Liver (tissue), 9 donors: ENCODE results near the gene ETV6. TPM values are rescaled to one million over a fixed set of nuclear protein-coding genes. Genes with fewer than 3 reads are reported as not detected.

Source experiments
- DNase-seq: peaks from one replicate; pipeline ENCODE4 v3.0.0-alpha.2; 2017; ENCODE audit warnings: low spot score
- H3K27ac ChIP-seq, 2 donors: one replicate each; pipeline ENCODE4 v1.7.0; 2013; ENCODE audit warnings: inconsistent platforms in 2 of 2, low read length in 2 of 2, control low read depth in 1 of 2, low read depth in 1 of 2, mild to moderate bottlenecking in 1 of 2
- H3K27me3 ChIP-seq, 4 donors: one replicate each; pipeline versions ENCODE4 v1.6.1 to v1.7.0; 2013; ENCODE audit warnings: low read length in 3 of 4, inconsistent platforms in 1 of 4, mild to moderate bottlenecking in 1 of 4, moderate library complexity in 1 of 4; ENCODE audit not compliant: control insufficient read depth in 4 of 4, insufficient read depth in 4 of 4
- H3K36me3 ChIP-seq, 4 donors: one replicate each; pipeline versions ENCODE4 v1.6.1 to v1.7.0; 2013; ENCODE audit warnings: low read length in 3 of 4, mild to moderate bottlenecking in 3 of 4, low read depth in 1 of 4, moderate library complexity in 1 of 4; ENCODE audit not compliant: control insufficient read depth in 4 of 4, insufficient read depth in 3 of 4
- H3K4me1 ChIP-seq, 4 donors: one replicate each; pipeline versions ENCODE4 v1.6.1 to v1.7.0; 2013; ENCODE audit warnings: low read length in 3 of 4, mild to moderate bottlenecking in 3 of 4, moderate library complexity in 1 of 4; ENCODE audit not compliant: control insufficient read depth in 4 of 4, insufficient read depth in 4 of 4
- H3K4me3 ChIP-seq, 3 donors: one replicate each; pipeline versions ENCODE4 v1.6.1 to v1.7.0; 2013; ENCODE audit warnings: low read length in 3 of 3, control low read depth in 1 of 3, low read depth in 1 of 3, mild to moderate bottlenecking in 1 of 3
- H3K9ac ChIP-seq, 2 donors: one replicate each; pipeline ENCODE4 v1.7.0; 2013; ENCODE audit warnings: low read length in 2 of 2, mild to moderate bottlenecking in 2 of 2, moderate library complexity in 2 of 2, control low read depth in 1 of 2, low read depth in 1 of 2
- H3K9me3 ChIP-seq, 4 donors: one replicate each; pipeline versions ENCODE4 v1.6.1 to v1.7.0; 2013; ENCODE audit warnings: low read length in 3 of 4; ENCODE audit not compliant: control insufficient read depth in 4 of 4
- ATF3 ChIP-seq: IDR thresholded peaks from 2 replicates; pipeline ENCODE4 v1.6.1; 2016; ENCODE audit warnings: antibody characterized with exemption
- CTCF ChIP-seq: fragments of 150-350 bp; IDR thresholded peaks from 2 replicates; pipeline ENCODE4 v1.5.1; 2017; ENCODE audit warnings: improper control_type of control experiment, low read depth, low read length; ENCODE audit not compliant: missing input control
- EGR1 ChIP-seq, 2 donors: IDR thresholded peaks; 2 replicates each; pipeline ENCODE4 v1.6.1; 2016 to 2018; ENCODE audit warnings: antibody characterized with exemption in 2 of 2, low read depth in 2 of 2
- FOXA1 ChIP-seq: IDR thresholded peaks from 2 replicates; pipeline ENCODE4 v1.6.1; 2016; ENCODE audit warnings: antibody characterized with exemption
- GABPA ChIP-seq, 2 donors: IDR thresholded peaks in 1 of 2; conservative IDR thresholded peaks in 1 of 2; 2 replicates each; pipeline ENCODE4 v1.6.1; 2016; ENCODE audit warnings: antibody characterized with exemption in 2 of 2, mild to moderate bottlenecking in 1 of 2, moderate library complexity in 1 of 2
- HNF4A ChIP-seq, 2 donors: conservative IDR thresholded peaks; 2 replicates each; pipeline ENCODE4 v1.6.1; 2016; ENCODE audit warnings: antibody characterized with exemption in 2 of 2, mild to moderate bottlenecking in 2 of 2
- HNF4G ChIP-seq: IDR thresholded peaks from 2 replicates; pipeline ENCODE4 v1.6.1; 2016; ENCODE audit warnings: antibody characterized with exemption
- JUND ChIP-seq, 2 donors: IDR thresholded peaks; 2 replicates each; pipeline ENCODE4 v1.6.1; 2016; ENCODE audit warnings: antibody characterized with exemption in 2 of 2
- NR2F2 ChIP-seq: IDR thresholded peaks from 2 replicates; pipeline ENCODE4 v1.6.1; 2016; ENCODE audit warnings: antibody characterized with exemption
- RAD21 ChIP-seq, 2 donors: IDR thresholded peaks; 2 replicates each; pipeline ENCODE4 v1.6.1; 2016; ENCODE audit warnings: antibody characterized with exemption in 2 of 2, mild to moderate bottlenecking in 2 of 2
- REST ChIP-seq: IDR thresholded peaks from 2 replicates; pipeline ENCODE4 v1.6.1; 2016; ENCODE audit warnings: antibody characterized with exemption, mild to moderate bottlenecking
- RXRA ChIP-seq, 2 donors: IDR thresholded peaks; 2 replicates each; pipeline ENCODE4 v1.6.1; 2017 to 2018; ENCODE audit warnings: antibody characterized with exemption in 2 of 2, mild to moderate bottlenecking in 1 of 2
- WGBS: extraction: QIAGEN DNeasy Blood & Tissue Kit; methylation state at CpG from one replicate; pipeline ENCODE4 v1.1.7; 2013; 5-methylcytosine and 5-hydroxymethylcytosine counted together
- polyA plus RNA-seq, 2 donors: library from polyadenylated mRNA; stranded (reverse) in 1 of 2; unstranded in 1 of 2; fragments of 200-250 nt in 1 of 2; fragments of >200 nt in 1 of 2; fragmentation: Nextera tagmentation in 1 of 2; extraction: Ambion mirVana in 1 of 2; gene quantifications; one replicate each; pipeline versions ENCODE4 v1.2.1 to v1.2.3, GENCODE V29; 2013 to 2015
- total RNA-seq, 2 donors: library from RNA; depleted of rRNA; stranded (reverse); fragments of >200 nt; gene quantifications; one replicate each; pipeline ENCODE4 v1.2.3, GENCODE V29; 2014
- TF ChIP-seq, protein P1 (sequence below): IDR thresholded peaks from 2 replicates; pipeline ENCODE4 v1.6.1; 2016; ENCODE audit warnings: antibody characterized with exemption
- donor health status: healthy.
- donor health status: healthy.
- donor health status: healthy.
- donor health status: healthy.
- donor health status: healthy.

The ETV6 gene
- total and polyA plus RNA-seq, 4 donors: 2.0 to 6.2 (median 3.5) TPM

GRCh38 chr12:11838403-11838802 lies 188.9 kb downstream of the ETV6 start (continued):
- peak; percentile 12 for TF ChIP-seq REST
- TF ChIP-seq, protein P1, sequence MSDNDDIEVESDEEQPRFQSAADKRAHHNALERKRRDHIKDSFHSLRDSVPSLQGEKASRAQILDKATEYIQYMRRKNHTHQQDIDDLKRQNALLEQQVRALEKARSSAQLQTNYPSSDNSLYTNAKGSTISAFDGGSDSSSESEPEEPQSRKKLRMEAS: no peak
- TF ChIP-seq HNF4A (conservative IDR thresholded peaks at IDR 0.05): no peak

- Histone ChIP-seq H3K9me3 (no peaks in the 10 kb centered on the region), H3K27ac (peak overlapping the region; percentile 60), H3K9ac (no peak overlapping the region), H3K36me3 (peaks cover 0 to 11% (median 3%) of the 10 kb centered on the region in 4 donors), H3K27me3 (no peaks in the 10 kb centered on the region), H3K4me3 (no peak overlapping the region), H3K4me1 (peaks cover 8 to 41% (median 25%) of the 10 kb centered on the region in 4 donors)
- peak in 1 of 2 donors; percentile 8 for TF ChIP-seq RAD21 (IDR thresholded peaks at IDR 0.05)
- TF ChIP-seq GABPA (IDR thresholded peaks at IDR 0.05 in 1 of 2, conservative IDR thresholded peaks at IDR 0.05 in 1 of 2): no peak
- TF ChIP-seq JUND (IDR thresholded peaks at IDR 0.05): peak; percentile 57 to 68
- no peak for TF ChIP-seq HNF4G
- peak; percentile 9 for TF ChIP-seq ATF3
- no peak for TF ChIP-seq NR2F2
- TF ChIP-seq CTCF: no peak
- TF ChIP-seq, protein P1: peak; percentile 40
- no peak for TF ChIP-seq EGR1 (IDR thresholded peaks at IDR 0.05; ENCODE audit: low read depth in 2 of 2)
- no peak for TF ChIP-seq FOXA1
- no peak for TF ChIP-seq REST
- peak; percentile 18 to 42 for TF ChIP-seq HNF4A (conservative IDR thresholded peaks at IDR 0.05)
- peak in 1 of 2 donors; percentile 3 for TF ChIP-seq RXRA (IDR thresholded peaks at IDR 0.05)
- DNase-seq: no peak
- WGBS: 31% methylated on average over 8 of the region's 8 CpGs
Observed at GRCh38 chr12:11839091-11839641, 189.7 kb downstream of the ETV6 start.
